ENCODE results near the gene RPS2. TPM values are rescaled to one million over a fixed set of nuclear protein-coding genes. Genes with fewer than 3 reads are reported as not detected.

The RPS2 gene
- total and polyA plus RNA-seq, 2 of the 8 experiments (the other 6 are each of a cell fraction or from before 2014, with no cell fraction given): 4,042 to 16,783 TPM

- TF ChIP-seq, protein P1, sequence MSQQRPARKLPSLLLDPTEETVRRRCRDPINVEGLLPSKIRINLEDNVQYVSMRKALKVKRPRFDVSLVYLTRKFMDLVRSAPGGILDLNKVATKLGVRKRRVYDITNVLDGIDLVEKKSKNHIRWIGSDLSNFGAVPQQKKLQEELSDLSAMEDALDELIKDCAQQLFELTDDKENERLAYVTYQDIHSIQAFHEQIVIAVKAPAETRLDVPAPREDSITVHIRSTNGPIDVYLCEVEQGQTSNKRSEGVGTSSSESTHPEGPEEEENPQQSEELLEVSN (IDR thresholded peaks at IDR 0.05): peak; percentile 44; the same call in 1 of the 2 replicates
- TF ChIP-seq ATF2 (IDR thresholded peaks at IDR 0.05; ENCODE audit: low read length): no peak
Measured at GRCh38 chr16:1983544-1984346, 19.1 kb upstream of the RPS2 start, which contains the start of gene GFER (continued).

Data from H1 (cell line).